K562 (cell line): ENCODE measurements around the gene PRKACG. TPM values are rescaled to one million over a fixed set of nuclear protein-coding genes. Genes with fewer than 3 reads are reported as not detected.

Experiments
- BDP1 ChIP-seq: IDR thresholded peaks from 3 replicates; pipeline ENCODE4 v1.6.1; 2011; ENCODE audit not compliant: insufficient read length, insufficient read depth
- BRD4 ChIP-seq: fragments of 200-600 bp; sonication (generic); IDR thresholded peaks from 2 replicates; pipeline ENCODE4 v1.6.1; 2017; ENCODE audit warnings: inconsistent platforms
- CXXC5 ChIP-seq: fragments of 250-450 bp; sonication (Bioruptor Pico); IDR thresholded peaks from 2 replicates; pipeline ENCODE4 v1.8.0; 2022; ENCODE audit warnings: inconsistent platforms, mild to moderate bottlenecking, moderate library complexity
- EP300 ChIP-seq: IDR thresholded peaks from 2 replicates; pipeline ENCODE4 v1.6.1; 2012; ENCODE audit warnings: low read length, improper control_type of control experiment
- ESRRB ChIP-seq: fragments of 250-450 bp; sonication (Bioruptor Pico); IDR thresholded peaks from 2 replicates; pipeline ENCODE4 v1.5.0; 2020; ENCODE audit warnings: mild to moderate bottlenecking, moderate library complexity, borderline replicate concordance
- FOXA1 ChIP-seq: fragments of 450-650 bp; IDR thresholded peaks from 2 replicates; pipeline ENCODE4 v1.6.1; 2016; ENCODE audit warnings: mild to moderate bottlenecking, borderline replicate concordance
- FOXJ3 ChIP-seq: sonication (generic); formaldehyde crosslinking; IDR thresholded peaks from 2 replicates; pipeline ENCODE4 v1.4.0; 2020; ENCODE audit warnings: mild to moderate bottlenecking, missing genetic modification reagents
- GABPA ChIP-seq: fragments of 200-800 bp; sonication (Bioruptor generic); conservative IDR thresholded peaks from 2 replicates; pipeline ENCODE4 v1.6.1; 2016; ENCODE audit warnings: low read depth, missing genetic modification characterization, missing compliant biosample characterization
- GTF2F1 ChIP-seq: IDR thresholded peaks from 2 replicates; pipeline ENCODE4 v1.6.1; 2011; ENCODE audit warnings: low read depth, low read length, improper control_type of control experiment
- HEY1 ChIP-seq: fragments of 250-450 bp; sonication (Bioruptor Pico); IDR thresholded peaks from 2 replicates; pipeline ENCODE4 v1.5.0; 2020; ENCODE audit warnings: mild to moderate bottlenecking, moderate library complexity, borderline replicate concordance
- HOXB6 ChIP-seq: fragments of 250-450 bp; sonication (Bioruptor Pico); IDR thresholded peaks from 2 replicates; pipeline ENCODE4 v1.5.1; 2022; ENCODE audit warnings: mild to moderate bottlenecking, borderline replicate concordance
- IRF2 ChIP-seq: sonication (generic); formaldehyde crosslinking; IDR thresholded peaks from 2 replicates; pipeline ENCODE4 v1.8.1; 2022; ENCODE audit warnings: mild to moderate bottlenecking, missing genetic modification reagents
- JUN ChIP-seq, 2 experiments: sonication (generic) in 1 of 2; formaldehyde crosslinking in 1 of 2; IDR thresholded peaks; 2 replicates each; pipeline versions ENCODE4 v1.6.1 to v1.8.0; 2012 to 2022; ENCODE audit warnings: borderline replicate concordance in 2 of 2, mild to moderate bottlenecking in 2 of 2, improper control_type of control experiment in 1 of 2, low read depth in 1 of 2, low read length in 1 of 2, missing genetic modification reagents in 1 of 2
- MBD2 ChIP-seq: sonication (generic); IDR thresholded peaks from 2 replicates; pipeline ENCODE4 v1.6.1; 2016; ENCODE audit warnings: low read depth, borderline replicate concordance
- PHB ChIP-seq: fragments of 250-450 bp; sonication (Bioruptor Pico); IDR thresholded peaks from 2 replicates; pipeline ENCODE4 v1.5.0; 2021
- POLR3A ChIP-seq: IDR thresholded peaks from 2 replicates; pipeline ENCODE4 v1.6.1; 2011; ENCODE audit warnings: borderline replicate concordance, mild to moderate bottlenecking, moderate library complexity; ENCODE audit not compliant: insufficient read length, insufficient read depth; ENCODE audit errors: extremely low read depth
- SMARCB1 ChIP-seq: IDR thresholded peaks from 2 replicates; pipeline ENCODE4 v1.6.1; 2011; ENCODE audit warnings: improper control_type of control experiment, low read depth; ENCODE audit not compliant: insufficient read length
- TAF7 ChIP-seq: fragments of 450-650 bp; IDR thresholded peaks from 2 replicates; pipeline ENCODE4 v1.6.1; 2016; ENCODE audit warnings: missing genetic modification characterization, missing compliant biosample characterization
- YY1 ChIP-seq, 3 experiments: IDR thresholded peaks; 2 replicates each; pipeline ENCODE4 v1.6.1; 2011; ENCODE audit warnings: low read length in 2 of 3, mild to moderate bottlenecking in 2 of 3, moderate library complexity in 2 of 3, borderline replicate concordance in 1 of 3, control low read depth in 1 of 3, low read depth in 1 of 3; ENCODE audit not compliant: insufficient read depth in 3 of 3, insufficient replicate concordance in 2 of 3, control insufficient read depth in 1 of 3, insufficient read length in 1 of 3; ENCODE audit errors: extremely low read depth in 1 of 3
- ZNF133 ChIP-seq: fragments of 250-450 bp; sonication (Bioruptor Pico); IDR thresholded peaks from 2 replicates; pipeline ENCODE4 v1.4.0; 2020; ENCODE audit warnings: mild to moderate bottlenecking
- ZNF24 ChIP-seq: fragments of 450-650 bp; IDR thresholded peaks from 2 replicates; pipeline ENCODE4 v1.6.1; 2016
- ZNF408 ChIP-seq: fragments of 250-450 bp; sonication (Bioruptor Pico); IDR thresholded peaks from 2 replicates; pipeline ENCODE4 v1.4.0; 2020; ENCODE audit warnings: low read depth, mild to moderate bottlenecking, moderate library complexity
- ZNF766 ChIP-seq: fragments of 200-800 bp; sonication (Bioruptor generic); conservative IDR thresholded peaks from 2 replicates; pipeline ENCODE4 v1.6.1; 2016; ENCODE audit warnings: missing genetic modification characterization, missing compliant biosample characterization
- polyA plus RNA-seq, 8 experiments: library from polyadenylated mRNA; depleted of rRNA in 4 of 8; stranded (reverse) in 5 of 8; unstranded in 3 of 8; fragments of >200 nt; fragmentation: Nextera tagmentation in 2 of 8; fragmentation: Illumina TruSeq in 1 of 8; extraction: Ambion mirVana in 2 of 8; extraction: Trizol in 1 of 8; gene quantifications; 2 replicates each; pipeline versions ENCODE4 v1.2.1 to v1.2.3, GENCODE V29; 2011 to 2014; ENCODE audit warnings: inconsistent platforms in 1 of 8, missing spikeins in 1 of 8
- total RNA-seq, 7 experiments: library from RNA; depleted of rRNA in 6 of 7; stranded (reverse); fragments of >200 nt in 6 of 7; fragmentation: Illumina TruSeq in 2 of 7; extraction: Trizol in 2 of 7; gene quantifications; 2 replicates each; pipeline versions ENCODE4 v1.2.1 to v1.2.3, GENCODE V29; 2011 to 2021; ENCODE audit warnings: low replicate concordance in 1 of 7
- TF ChIP-seq, protein P1 (sequence below): sonication (generic); formaldehyde crosslinking; IDR thresholded peaks from 2 replicates; pipeline ENCODE4 v1.8.0; 2023; ENCODE audit warnings: mild to moderate bottlenecking, missing genetic modification reagents

The PRKACG gene
- total and polyA plus RNA-seq, 9 of the 15 experiments (the other 6 are each of a cell fraction or from before 2014, with no cell fraction given): not detected

DNA sequence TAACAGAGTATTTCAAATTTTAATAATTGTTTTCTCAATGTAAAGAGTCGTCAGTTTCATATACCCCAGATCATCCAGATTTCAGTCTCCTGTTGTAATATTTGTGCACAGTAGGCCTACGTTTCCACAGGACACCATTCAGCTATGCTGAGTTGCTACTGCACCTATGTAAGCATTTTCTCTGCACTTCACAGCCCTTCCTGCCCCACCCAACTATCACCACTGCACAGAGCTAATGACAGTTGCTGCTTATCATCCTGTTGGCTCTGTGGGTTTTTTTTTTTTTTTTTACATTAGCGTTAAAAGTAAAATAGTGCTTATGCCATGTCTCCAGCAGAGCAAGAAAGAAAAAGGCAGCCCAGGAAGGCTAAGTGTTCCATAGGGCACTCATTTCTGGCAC is 5.9 kb upstream of the PRKACG start (continued):
- peak; percentile 94 for TF ChIP-seq EP300
- no peak for TF ChIP-seq ZNF24
- no peak for TF ChIP-seq JUN (IDR thresholded peaks at IDR 0.05; ENCODE audit: borderline replicate concordance, low read depth, low read length)
- no peak for TF ChIP-seq JUN (CRISPR knock-in tag; IDR thresholded peaks at IDR 0.05; ENCODE audit: borderline replicate concordance)
- TF ChIP-seq GABPA (tag): no peak
- TF ChIP-seq PHB (CRISPR knock-in tag): no peak
- no peak for TF ChIP-seq SMARCB1
- TF ChIP-seq ZNF766: peak; percentile 48; the same call in 1 of the 2 replicates
- no peak for TF ChIP-seq FOXA1
- no peak for TF ChIP-seq ZNF408 (CRISPR knock-in tag)
- no peak for TF ChIP-seq TAF7 (tag)
- no peak for TF ChIP-seq HEY1 (CRISPR knock-in tag)
- TF ChIP-seq, protein P1, sequence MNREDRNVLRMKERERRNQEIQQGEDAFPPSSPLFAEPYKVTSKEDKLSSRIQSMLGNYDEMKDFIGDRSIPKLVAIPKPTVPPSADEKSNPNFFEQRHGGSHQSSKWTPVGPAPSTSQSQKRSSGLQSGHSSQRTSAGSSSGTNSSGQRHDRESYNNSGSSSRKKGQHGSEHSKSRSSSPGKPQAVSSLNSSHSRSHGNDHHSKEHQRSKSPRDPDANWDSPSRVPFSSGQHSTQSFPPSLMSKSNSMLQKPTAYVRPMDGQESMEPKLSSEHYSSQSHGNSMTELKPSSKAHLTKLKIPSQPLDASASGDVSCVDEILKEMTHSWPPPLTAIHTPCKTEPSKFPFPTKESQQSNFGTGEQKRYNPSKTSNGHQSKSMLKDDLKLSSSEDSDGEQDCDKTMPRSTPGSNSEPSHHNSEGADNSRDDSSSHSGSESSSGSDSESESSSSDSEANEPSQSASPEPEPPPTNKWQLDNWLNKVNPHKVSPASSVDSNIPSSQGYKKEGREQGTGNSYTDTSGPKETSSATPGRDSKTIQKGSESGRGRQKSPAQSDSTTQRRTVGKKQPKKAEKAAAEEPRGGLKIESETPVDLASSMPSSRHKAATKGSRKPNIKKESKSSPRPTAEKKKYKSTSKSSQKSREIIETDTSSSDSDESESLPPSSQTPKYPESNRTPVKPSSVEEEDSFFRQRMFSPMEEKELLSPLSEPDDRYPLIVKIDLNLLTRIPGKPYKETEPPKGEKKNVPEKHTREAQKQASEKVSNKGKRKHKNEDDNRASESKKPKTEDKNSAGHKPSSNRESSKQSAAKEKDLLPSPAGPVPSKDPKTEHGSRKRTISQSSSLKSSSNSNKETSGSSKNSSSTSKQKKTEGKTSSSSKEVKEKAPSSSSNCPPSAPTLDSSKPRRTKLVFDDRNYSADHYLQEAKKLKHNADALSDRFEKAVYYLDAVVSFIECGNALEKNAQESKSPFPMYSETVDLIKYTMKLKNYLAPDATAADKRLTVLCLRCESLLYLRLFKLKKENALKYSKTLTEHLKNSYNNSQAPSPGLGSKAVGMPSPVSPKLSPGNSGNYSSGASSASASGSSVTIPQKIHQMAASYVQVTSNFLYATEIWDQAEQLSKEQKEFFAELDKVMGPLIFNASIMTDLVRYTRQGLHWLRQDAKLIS (CRISPR knock-in tag): no peak
- no peak for TF ChIP-seq GTF2F1
- TF ChIP-seq FOXJ3: no peak
- TF ChIP-seq BDP1: no peak
- TF ChIP-seq CXXC5 (CRISPR knock-in tag): peak; percentile 27
- TF ChIP-seq ESRRB: no peak
- TF ChIP-seq ZNF133 (CRISPR knock-in tag): no peak
- TF ChIP-seq MBD2: 0 out of 2 replicates have a peak, but pooled peaks have one; percentile 39
- no peak for TF ChIP-seq BRD4
- TF ChIP-seq POLR3A: no peak
- no peak for TF ChIP-seq HOXB6 (CRISPR knock-in tag)
- TF ChIP-seq YY1 (IDR thresholded peaks at IDR 0.05; ENCODE audit: borderline replicate concordance in 1 of 3, control insufficient read depth in 1 of 3, extremely low read depth in 1 of 3, insufficient read depth in 3 of 3, insufficient read length in 1 of 3, insufficient replicate concordance in 2 of 3, low read depth in 1 of 3, low read length in 2 of 3): no peak
- TF ChIP-seq IRF2 (CRISPR knock-in tag): no peak
